GM10266 (cell line): ENCODE results near the gene USP3.

Experiments
- DNase-seq: peaks from one replicate; pipeline ENCODE4 v3.0.0; 2012; ENCODE audit errors: extremely low spot score
- CTCF ChIP-seq: IDR thresholded peaks from 2 replicates; pipeline ENCODE4 v1.5.1; 2012; ENCODE audit warnings: mild to moderate bottlenecking, low read depth; ENCODE audit not compliant: control insufficient read depth, insufficient read depth; ENCODE audit errors: missing control alignments

The USP3 gene

GRCh38 chr15:63478243-63478642 lies 26.1 kb upstream of the USP3 start:
- no peak for TF ChIP-seq CTCF
- DNase-seq = no peak

- no peak for DNase-seq
- no peak for TF ChIP-seq CTCF
These were observed 24.0 kb upstream of the USP3 start for GRCh38 chr15:63480441-63480821.

- no peak for TF ChIP-seq CTCF
- no peak for DNase-seq
These were observed 23.1 kb upstream of the USP3 start for GRCh38 chr15:63481105-63481810.

GRCh38 chr15:63482874-63483323 lies 21.5 kb upstream of the USP3 start:
- no peak for DNase-seq
- no peak for TF ChIP-seq CTCF

- TF ChIP-seq CTCF = no peak
- DNase-seq = no peak
These were observed 20.6 kb upstream of the USP3 start for GRCh38 chr15:63483521-63484371.

GRCh38 chr15:63484433-63485186 lies 19.8 kb upstream of the USP3 start:
- DNase-seq = no peak
- no peak for TF ChIP-seq CTCF
